Upper lobe of left lung (tissue), 4 donors: ENCODE measurements around the gene FTL.

ENCODE experiments used
- EP300 ChIP-seq, 4 donors: sonication (generic); formaldehyde crosslinking; IDR thresholded peaks; one replicate each; pipeline ENCODE4 v1.5.1; 2017; ENCODE audit warnings: antibody characterized with exemption in 4 of 4, control low read depth in 2 of 4
- POLR2A ChIP-seq, 4 donors: fragments of 450-650 bp; IDR thresholded peaks; one replicate each; pipeline ENCODE4 v1.5.1; 2016 to 2017; ENCODE audit warnings: antibody characterized with exemption in 4 of 4, mild to moderate bottlenecking in 2 of 4
- POLR2AphosphoS5 ChIP-seq, 2 donors: sonication (generic); formaldehyde crosslinking; IDR thresholded peaks; one replicate each; pipeline ENCODE4 v1.5.1; 2017; ENCODE audit warnings: antibody characterized with exemption in 2 of 2
- TF ChIP-seq, protein P1 (sequence below), 6 experiments: fragments of 450-650 bp in 4 of 6; fragments of 200-600 bp in 2 of 6; sonication (generic) in 2 of 6; IDR thresholded peaks; one replicate each; pipeline ENCODE4 v1.5.1; 2016 to 2019; ENCODE audit warnings: antibody characterized with exemption in 6 of 6

DNA sequence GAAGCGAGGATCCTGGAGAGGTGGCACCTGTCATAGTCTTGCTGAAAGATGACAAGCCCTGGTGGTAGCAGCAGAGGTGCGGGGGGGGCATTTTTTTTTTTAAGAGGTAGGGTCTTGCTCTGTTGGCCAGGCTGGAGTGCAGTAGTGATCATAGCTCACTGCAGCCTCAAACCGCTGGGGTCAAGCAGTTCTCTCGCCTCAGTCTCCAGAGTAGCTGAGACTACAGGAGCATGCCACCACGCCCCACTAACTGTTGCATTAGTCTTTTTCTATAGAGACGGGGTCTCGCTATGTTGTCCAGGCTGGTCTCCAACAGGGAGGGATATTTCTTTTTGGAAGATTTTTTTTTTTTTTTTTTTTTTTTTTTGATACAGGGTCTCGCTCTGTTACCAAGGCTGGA, 7.1 kb upstream of the FTL start:
- TF ChIP-seq POLR2A (IDR thresholded peaks at IDR 0.05) (no peak), EP300 (IDR thresholded peaks at IDR 0.05) (no peak), POLR2AphosphoS5 (IDR thresholded peaks at IDR 0.05) (no peak)
- TF ChIP-seq, protein P1, sequence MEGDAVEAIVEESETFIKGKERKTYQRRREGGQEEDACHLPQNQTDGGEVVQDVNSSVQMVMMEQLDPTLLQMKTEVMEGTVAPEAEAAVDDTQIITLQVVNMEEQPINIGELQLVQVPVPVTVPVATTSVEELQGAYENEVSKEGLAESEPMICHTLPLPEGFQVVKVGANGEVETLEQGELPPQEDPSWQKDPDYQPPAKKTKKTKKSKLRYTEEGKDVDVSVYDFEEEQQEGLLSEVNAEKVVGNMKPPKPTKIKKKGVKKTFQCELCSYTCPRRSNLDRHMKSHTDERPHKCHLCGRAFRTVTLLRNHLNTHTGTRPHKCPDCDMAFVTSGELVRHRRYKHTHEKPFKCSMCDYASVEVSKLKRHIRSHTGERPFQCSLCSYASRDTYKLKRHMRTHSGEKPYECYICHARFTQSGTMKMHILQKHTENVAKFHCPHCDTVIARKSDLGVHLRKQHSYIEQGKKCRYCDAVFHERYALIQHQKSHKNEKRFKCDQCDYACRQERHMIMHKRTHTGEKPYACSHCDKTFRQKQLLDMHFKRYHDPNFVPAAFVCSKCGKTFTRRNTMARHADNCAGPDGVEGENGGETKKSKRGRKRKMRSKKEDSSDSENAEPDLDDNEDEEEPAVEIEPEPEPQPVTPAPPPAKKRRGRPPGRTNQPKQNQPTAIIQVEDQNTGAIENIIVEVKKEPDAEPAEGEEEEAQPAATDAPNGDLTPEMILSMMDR (IDR thresholded peaks at IDR 0.05), result no peak
